HepG2 (cell line): ENCODE measurements around the gene ADAMTS18. TPM values are rescaled to one million over a fixed set of nuclear protein-coding genes. Genes with fewer than 3 reads are reported as not detected.

Experiments used
- ATAC-seq: fragments of 200-7000 bp; cut with Tn5 transposase; 3 replicates; pipeline ENCODE4 v1.9.1; 2020; ENCODE audit warnings: mild to moderate bottlenecking, moderate library complexity
- BruUV-seq: library from RNA; stranded (reverse); fragments of 400-500 nt; replicated peaks from 2 replicates; lab custom pipeline; 2021; lab: Mats Ljungman, UMichigan
- CTCF ChIA-PET: fragments of 300-600 bp; formaldehyde crosslinking; extraction: SDS; loops from one replicate; lab custom pipeline; 2021; ENCODE audit warnings: low total read pairs, inconsistent platforms, low intra/inter-chr PET ratio; lab: Yijun Ruan, JAX
- POLR2A ChIA-PET: fragments of 350-600 bp; sonication (Branson Sonifier 250); formaldehyde crosslinking; loops from one replicate; lab custom pipeline; 2020; ENCODE audit warnings: antibody characterized with exemption, inconsistent platforms; lab: Yijun Ruan, JAX
- DNase-seq: peaks from one replicate; pipeline ENCODE4 v3.0.0-alpha.2; 2015; ENCODE audit warnings: low spot score
- FAIRE-seq: peaks from 3 replicates; lab custom pipeline; 2011; peaks lifted over from hg19 to GRCh38; lab: Jason Lieb, UNC
- H2AFZ ChIP-seq: one replicate; pipeline ENCODE4 v1.6.1; 2011; ENCODE audit warnings: low read length, inconsistent platforms
- H3K27ac ChIP-seq: fragments of 300-600 bp; 3 replicates; pipeline ENCODE4 v1.8.0; 2011; ENCODE audit warnings: mixed run types, mild to moderate bottlenecking, mixed read lengths, low read length, inconsistent platforms; ENCODE audit not compliant: insufficient read depth; ENCODE audit errors: extremely low read length
- H3K27me3 ChIP-seq, 2 experiments: fragments of 200-600 bp in 1 of 2; 2 replicates in 1 of 2; 3 replicates in 1 of 2; pipeline versions ENCODE4 v1.6.0 to v1.8.0; 2011; ENCODE audit warnings: low read length in 2 of 2, mild to moderate bottlenecking in 2 of 2, moderate library complexity in 2 of 2, inconsistent platforms in 1 of 2; ENCODE audit not compliant: insufficient read depth in 2 of 2, control insufficient read depth in 1 of 2
- H3K36me3 ChIP-seq, 2 experiments: fragments of 200-600 bp in 1 of 2; replicated peaks in 1 of 2; 2 replicates in 1 of 2; 3 replicates in 1 of 2; pipeline versions ENCODE4 v1.5.1 to v1.8.0; 2011; ENCODE audit warnings: low read length in 2 of 2, inconsistent platforms in 1 of 2; ENCODE audit not compliant: insufficient read depth in 2 of 2, control insufficient read depth in 1 of 2
- H3K4me1 ChIP-seq: 2 replicates; pipeline ENCODE4 v1.5.1; 2012; ENCODE audit warnings: low read length, inconsistent platforms; ENCODE audit not compliant: insufficient read depth
- H3K4me2 ChIP-seq: 2 replicates; pipeline ENCODE4 v1.6.0; 2011; ENCODE audit warnings: low read depth, low read length, inconsistent platforms
- H3K4me3 ChIP-seq, 3 experiments: fragments of 200-600 bp in 1 of 3; sonication (generic), shearing (Covaris generic) in 1 of 3; replicated peaks in 1 of 3; 2 replicates each; pipeline ENCODE4 v1.5.1; 2011 to 2016; ENCODE audit warnings: low read length in 3 of 3, inconsistent platforms in 2 of 3, low read depth in 2 of 3, mild to moderate bottlenecking in 2 of 3, control low read depth in 1 of 3, mixed read lengths in 1 of 3; ENCODE audit not compliant: insufficient read depth in 1 of 3
- H3K79me2 ChIP-seq: one replicate; pipeline ENCODE4 v1.6.1; 2011; ENCODE audit warnings: low read length, inconsistent platforms; ENCODE audit not compliant: insufficient read depth
- H3K9ac ChIP-seq: 2 replicates; pipeline ENCODE4 v1.6.0; 2011; ENCODE audit warnings: mild to moderate bottlenecking, low read depth, low read length, inconsistent platforms; ENCODE audit not compliant: insufficient read depth
- H3K9me3 ChIP-seq: 2 replicates; pipeline ENCODE4 v1.5.1; 2012; ENCODE audit warnings: mild to moderate bottlenecking, low read length
- H4K20me1 ChIP-seq: 2 replicates; pipeline ENCODE4 v1.6.0; 2011; ENCODE audit warnings: inconsistent platforms, mild to moderate bottlenecking, low read length, moderate library complexity; ENCODE audit not compliant: insufficient read depth
- CBX2 ChIP-seq, 2 experiments: fragments of 200-600 bp in 1 of 2; sonication (generic); formaldehyde crosslinking in 1 of 2; IDR thresholded peaks; 2 replicates each; pipeline versions ENCODE4 v1.7.0 to v1.8.1; 2018 to 2022; ENCODE audit warnings: low read depth in 2 of 2, low read length in 1 of 2, mild to moderate bottlenecking in 1 of 2, missing genetic modification reagents in 1 of 2
- CBX5 ChIP-seq: sonication (generic); formaldehyde crosslinking; IDR thresholded peaks from 2 replicates; pipeline ENCODE4 v1.4.0; 2020; ENCODE audit warnings: missing genetic modification reagents, borderline replicate concordance
- HNF4G ChIP-seq, 2 experiments: sonication (generic) in 1 of 2; formaldehyde crosslinking in 1 of 2; IDR thresholded peaks; 2 replicates each; pipeline versions ENCODE4 v1.4.0 to v1.6.1; 2011 to 2020; ENCODE audit warnings: borderline replicate concordance in 2 of 2, low read depth in 2 of 2, mild to moderate bottlenecking in 2 of 2, low read length in 1 of 2, missing genetic modification reagents in 1 of 2, moderate library complexity in 1 of 2
- NR2C2 ChIP-seq: sonication (generic); formaldehyde crosslinking; IDR thresholded peaks from 2 replicates; pipeline ENCODE4 v1.4.0; 2020; ENCODE audit warnings: missing genetic modification reagents, mild to moderate bottlenecking, moderate library complexity, borderline replicate concordance
- PAWR ChIP-seq: sonication (generic); formaldehyde crosslinking; IDR thresholded peaks from 2 replicates; pipeline ENCODE4 v1.4.0; 2020; ENCODE audit warnings: missing genetic modification reagents, mild to moderate bottlenecking, borderline replicate concordance
- TBX2 ChIP-seq: sonication (generic); formaldehyde crosslinking; IDR thresholded peaks from 2 replicates; pipeline ENCODE4 v1.5.0; 2020; ENCODE audit warnings: missing genetic modification reagents, mild to moderate bottlenecking, borderline replicate concordance
- YEATS2 ChIP-seq: sonication (generic); formaldehyde crosslinking; IDR thresholded peaks from 2 replicates; pipeline ENCODE4 v1.4.0; 2020; ENCODE audit warnings: missing genetic modification reagents, borderline replicate concordance
- ZNF484 ChIP-seq: sonication (generic); formaldehyde crosslinking; IDR thresholded peaks from 2 replicates; pipeline ENCODE4 v1.5.1; 2020; ENCODE audit warnings: mild to moderate bottlenecking, low read depth, missing genetic modification reagents, borderline replicate concordance
- ZNF605 ChIP-seq: sonication (generic); formaldehyde crosslinking; IDR thresholded peaks from 2 replicates; pipeline ENCODE4 v1.8.0; 2022; ENCODE audit warnings: mild to moderate bottlenecking, missing genetic modification reagents
- ZNF775 ChIP-seq: sonication (generic); formaldehyde crosslinking; IDR thresholded peaks from 2 replicates; pipeline ENCODE4 v1.4.0; 2020; ENCODE audit warnings: missing genetic modification reagents, mild to moderate bottlenecking, moderate library complexity, borderline replicate concordance
- WGBS: methylation state at CpG from one replicate; pipeline ENCODE4 v1.1.6; 2017; ENCODE audit warnings: low lambda C conversion rate; 5-methylcytosine and 5-hydroxymethylcytosine counted together
- in situ Hi-C: cut with HindIII; loops from 2 replicates; pipeline ENCODE4 v1.10.0; 2017; ENCODE audit warnings: low pct_unique_long_range_greater_than_20kb; ENCODE audit not compliant: extremely low pct_ligation_motif_present
- intact Hi-C: fragments of 100-400 bp; cut with micrococcal nuclease; formaldehyde crosslinking; loops from one replicate; pipeline ENCODE4 v1.10.0; 2022; ENCODE audit not compliant: unreplicated experiment
- polyA plus RNA-seq, 8 experiments: library from polyadenylated mRNA; depleted of rRNA in 3 of 8; stranded (reverse) in 7 of 8; unstranded in 1 of 8; fragments of >200 nt; fragmentation: Illumina TruSeq in 4 of 8; extraction: Trizol in 4 of 8; gene quantifications; 2 replicates each; pipeline versions ENCODE4 v1.2.1 to v1.2.3, GENCODE V29; 2011 to 2016; ENCODE audit warnings: low read depth in 4 of 8, missing spikeins in 1 of 8, mixed read lengths in 1 of 8; ENCODE audit not compliant: insufficient read depth in 1 of 8
- total RNA-seq, 5 experiments: library from RNA; depleted of rRNA; stranded (reverse); fragments of >200 nt; fragmentation: Illumina TruSeq; extraction: Trizol; gene quantifications; 2 replicates each; pipeline ENCODE4 v1.2.3, GENCODE V29; 2016; ENCODE audit warnings: low read depth in 1 of 5
- TF ChIP-seq, protein P1 (sequence below): sonication (generic); formaldehyde crosslinking; IDR thresholded peaks from 2 replicates; pipeline ENCODE4 v1.5.0; 2020; ENCODE audit warnings: missing genetic modification reagents, mild to moderate bottlenecking, borderline replicate concordance

The ADAMTS18 gene
- total and polyA plus RNA-seq, 2 of the 13 experiments (the other 11 are each of a cell fraction or from before 2014, with no cell fraction given), result 0.01 TPM; not detected in 1

GRCh38 chr16:77307426-77308162 lies 127.2 kb downstream of the ADAMTS18 start:
- Histone ChIP-seq H4K20me1 (no peaks in the 10 kb centered on the region), H3K79me2 (no peaks in the 10 kb centered on the region), H3K27me3 (peaks cover 0 to 16% of the 10 kb centered on the region in 2 experiments; a peak in 2 of 5 replicates), H3K9me3 (no peaks in the 10 kb centered on the region), H2AFZ (no peak overlapping the region), H3K4me2 (no peak overlapping the region), H3K36me3 (no peaks in the 10 kb centered on the region), H3K4me3 (no peak overlapping the region), H3K27ac (no peak overlapping the region)
- POLR2A ChIA-PET, result no interaction called here
- FAIRE-seq, result no peak
- BruUV-seq, result no TSS peak
- CTCF ChIA-PET, result no interaction called here
- no peak for DNase-seq
- intact Hi-C loops (no loop called here), in situ Hi-C loops (no loop called here)
- no peak for ATAC-seq
- no peak for TF ChIP-seq NR2C2 (CRISPR knock-in tag)
- TF ChIP-seq, all 625 proteins: peak for 0
- Histone ChIP-seq H3K4me1 (peaks cover 11% of the 10 kb centered on the region), H3K9ac (no peak overlapping the region)
- 1% methylated on average over 8 of the region's 8 CpGs for WGBS

DNA sequence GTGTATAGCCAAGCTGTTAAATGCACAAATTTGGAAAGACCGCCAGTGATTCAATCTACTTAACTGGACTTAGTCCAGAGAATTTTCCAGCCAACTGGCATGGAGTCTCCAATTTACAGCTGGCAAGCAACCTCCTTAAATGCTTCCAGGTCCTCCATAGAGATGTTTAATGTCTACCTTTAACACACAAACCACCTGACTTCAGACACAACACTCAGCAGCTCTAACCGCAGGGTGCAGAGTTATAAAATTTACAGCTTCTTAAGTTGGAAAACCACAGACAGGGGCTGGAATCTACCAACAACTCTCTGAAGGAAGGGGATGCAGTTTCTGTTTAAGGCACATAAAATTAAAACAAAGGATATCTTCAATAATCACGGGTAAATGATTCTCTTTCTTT lies 128.8 kb downstream of the ADAMTS18 start:
- H3K27me3 ChIP-seq, result peaks cover 0 to 22% of the 10 kb centered on the region in 2 experiments; a peak in 2 of 5 replicates
- DNase-seq, result no peak
- H3K4me2 ChIP-seq, result no peak overlapping the region
- CTCF ChIA-PET, result no interaction called here
- TF ChIP-seq CBX5 (CRISPR knock-in tag) (no peak), CBX2 (IDR thresholded peaks at IDR 0.05; ENCODE audit: low read depth, low read length) (no peak), CBX2 (CRISPR knock-in tag; IDR thresholded peaks at IDR 0.05; ENCODE audit: low read depth) (no peak), ZNF605 (no peak), PAWR (CRISPR knock-in tag) (no peak), YEATS2 (no peak), TBX2 (no peak), ZNF484 (CRISPR knock-in tag) (no peak), ZNF775 (CRISPR knock-in tag) (no peak), HNF4G (IDR thresholded peaks at IDR 0.05; ENCODE audit: borderline replicate concordance, low read depth, low read length) (no peak), HNF4G (CRISPR knock-in tag; IDR thresholded peaks at IDR 0.05; ENCODE audit: borderline replicate concordance, low read depth) (no peak)
- TF ChIP-seq, protein P1, sequence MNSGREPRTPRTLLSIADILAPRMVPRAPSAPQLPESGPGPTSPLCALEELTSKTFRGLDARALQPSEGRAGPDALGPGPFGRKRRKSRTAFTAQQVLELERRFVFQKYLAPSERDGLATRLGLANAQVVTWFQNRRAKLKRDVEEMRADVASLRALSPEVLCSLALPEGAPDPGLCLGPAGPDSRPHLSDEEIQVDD, result no peak
- FAIRE-seq, result no peak
- intact Hi-C loops (no loop called here), in situ Hi-C loops (no loop called here)
- no peaks in the 10 kb centered on the region for H3K36me3 ChIP-seq
- H3K9me3 ChIP-seq, result no peaks in the 10 kb centered on the region
- H4K20me1 ChIP-seq, result no peaks in the 10 kb centered on the region
- no peak overlapping the region for H3K4me3 ChIP-seq
- H3K9ac ChIP-seq, result no peak overlapping the region
- BruUV-seq, result no TSS peak
- no peak overlapping the region for H3K27ac ChIP-seq
- no peaks in the 10 kb centered on the region for H3K79me2 ChIP-seq
- ATAC-seq, result no peak
- POLR2A ChIA-PET, result no interaction called here
- H2AFZ ChIP-seq, result no peak overlapping the region
- WGBS, result 52% methylated on average over 3 of the region's 3 CpGs
- H3K4me1 ChIP-seq, result peaks cover 11% of the 10 kb centered on the region
